HepG2 (cell line): ENCODE measurements around the gene TRIM44. TPM values are rescaled to one million over a fixed set of nuclear protein-coding genes. Genes with fewer than 3 reads are reported as not detected.

Experiments
- ARID4A ChIP-seq: sonication (generic); formaldehyde crosslinking; IDR thresholded peaks from 2 replicates; pipeline ENCODE4 v1.5.0; 2020; ENCODE audit warnings: mild to moderate bottlenecking, missing genetic modification reagents, borderline replicate concordance
- BCL6 ChIP-seq: IDR thresholded peaks from 2 replicates; pipeline ENCODE4 v1.6.1; 2016; ENCODE audit warnings: missing genetic modification reagents, missing compliant biosample characterization
- FLYWCH1 ChIP-seq: sonication (generic); formaldehyde crosslinking; IDR thresholded peaks from 2 replicates; pipeline ENCODE4 v1.8.1; 2023; ENCODE audit warnings: mild to moderate bottlenecking, missing genetic modification reagents
- HDAC2 ChIP-seq: sonication (generic); formaldehyde crosslinking; IDR thresholded peaks from 2 replicates; pipeline ENCODE4 v1.4.0; 2020; ENCODE audit warnings: missing genetic modification reagents
- MAFG ChIP-seq: sonication (generic); formaldehyde crosslinking; IDR thresholded peaks from 2 replicates; pipeline ENCODE4 v1.5.1; 2020; ENCODE audit warnings: mild to moderate bottlenecking, missing genetic modification reagents
- NCOR1 ChIP-seq: fragments of 200-600 bp; sonication (generic); IDR thresholded peaks from 2 replicates; pipeline ENCODE4 v1.7.0; 2017; ENCODE audit warnings: antibody characterized with exemption, low read length, borderline replicate concordance
- NFRKB ChIP-seq: fragments of 450-650 bp; IDR thresholded peaks from 2 replicates; pipeline ENCODE4 v1.6.1; 2017
- TCF7 ChIP-seq: sonication (generic); IDR thresholded peaks from 2 replicates; pipeline ENCODE4 v1.6.1; 2016; ENCODE audit warnings: antibody characterized with exemption, low read depth
- TRIM24 ChIP-seq: sonication (generic); formaldehyde crosslinking; IDR thresholded peaks from 2 replicates; pipeline ENCODE4 v1.8.0; 2022; ENCODE audit warnings: mild to moderate bottlenecking, missing genetic modification reagents
- ZFY ChIP-seq: sonication (generic); formaldehyde crosslinking; IDR thresholded peaks from 2 replicates; pipeline ENCODE4 v1.4.0; 2020; ENCODE audit warnings: missing genetic modification reagents
- ZNF235 ChIP-seq: sonication (generic); formaldehyde crosslinking; IDR thresholded peaks from 2 replicates; pipeline ENCODE4 v1.8.1; 2023; ENCODE audit warnings: mild to moderate bottlenecking, missing genetic modification reagents, borderline replicate concordance
- ZNF24 ChIP-seq: fragments of 450-650 bp; IDR thresholded peaks from 2 replicates; pipeline ENCODE4 v1.6.1; 2017; ENCODE audit warnings: antibody characterized with exemption, mild to moderate bottlenecking
- ZNF878 ChIP-seq: sonication (generic); formaldehyde crosslinking; IDR thresholded peaks from 2 replicates; pipeline ENCODE4 v1.8.1; 2023; ENCODE audit warnings: mild to moderate bottlenecking, missing genetic modification reagents, moderate library complexity
- polyA plus RNA-seq, 8 experiments: library from polyadenylated mRNA; depleted of rRNA in 3 of 8; stranded (reverse) in 7 of 8; unstranded in 1 of 8; fragments of >200 nt; fragmentation: Illumina TruSeq in 4 of 8; extraction: Trizol in 4 of 8; gene quantifications; 2 replicates each; pipeline versions ENCODE4 v1.2.1 to v1.2.3, GENCODE V29; 2011 to 2016; ENCODE audit warnings: low read depth in 4 of 8, missing spikeins in 1 of 8, mixed read lengths in 1 of 8; ENCODE audit not compliant: insufficient read depth in 1 of 8
- total RNA-seq, 5 experiments: library from RNA; depleted of rRNA; stranded (reverse); fragments of >200 nt; fragmentation: Illumina TruSeq; extraction: Trizol; gene quantifications; 2 replicates each; pipeline ENCODE4 v1.2.3, GENCODE V29; 2016; ENCODE audit warnings: low read depth in 1 of 5
- TF ChIP-seq, protein P1 (sequence below): sonication (generic); formaldehyde crosslinking; IDR thresholded peaks from 2 replicates; pipeline ENCODE4 v1.8.0; 2022; ENCODE audit warnings: mild to moderate bottlenecking, missing genetic modification reagents, borderline replicate concordance
- TF ChIP-seq, protein P2 (sequence below): sonication (generic); formaldehyde crosslinking; IDR thresholded peaks from 2 replicates; pipeline ENCODE4 v1.5.1; 2020; ENCODE audit warnings: missing genetic modification reagents, mild to moderate bottlenecking, borderline replicate concordance
- TF ChIP-seq, protein P3 (sequence below): IDR thresholded peaks from 2 replicates; pipeline ENCODE4 v1.6.1; 2016; ENCODE audit warnings: low read depth, missing genetic modification reagents, missing compliant biosample characterization

TRIM44 gene
- total and polyA plus RNA-seq, 2 of the 13 experiments (the other 11 are each of a cell fraction or from before 2014, with no cell fraction given), result 22.7 to 50.3 TPM

GRCh38 chr11:35662061-35662648, 420 bp upstream of the TRIM44 start (continued):
- TF ChIP-seq, protein P1, sequence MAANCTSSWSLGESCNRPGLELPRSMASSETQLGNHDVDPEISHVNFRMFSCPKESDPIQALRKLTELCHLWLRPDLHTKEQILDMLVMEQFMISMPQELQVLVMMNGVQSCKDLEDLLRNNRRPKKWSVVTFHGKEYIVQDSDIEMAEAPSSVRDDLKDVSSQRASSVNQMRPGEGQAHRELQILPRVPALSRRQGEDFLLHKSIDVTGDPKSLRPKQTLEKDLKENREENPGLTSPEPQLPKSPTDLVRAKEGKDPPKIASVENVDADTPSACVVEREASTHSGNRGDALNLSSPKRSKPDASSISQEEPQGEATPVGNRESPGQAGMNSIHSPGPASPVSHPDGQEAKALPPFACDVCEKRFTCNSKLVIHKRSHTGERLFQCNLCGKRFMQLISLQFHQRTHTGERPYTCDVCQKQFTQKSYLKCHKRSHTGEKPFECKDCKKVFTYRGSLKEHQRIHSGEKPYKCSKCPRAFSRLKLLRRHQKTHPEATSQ (CRISPR knock-in tag), result no peak
- TF ChIP-seq HDAC2 (peak; percentile 82), ZNF24 (no peak), NCOR1 (no peak), TCF7 (peak; percentile 59; the same call in 1 of the 2 replicates), ZNF235 (CRISPR knock-in tag) (no peak), MAFG (CRISPR knock-in tag) (no peak), ZFY (CRISPR knock-in tag) (no peak), BCL6 (peak; percentile 95), FLYWCH1 (CRISPR knock-in tag) (no peak), TRIM24 (CRISPR knock-in tag) (0 out of 2 replicates have a peak, but pooled peaks have one; percentile 63), NFRKB (no peak), ZNF878 (peak; percentile 91), ARID4A (CRISPR knock-in tag) (no peak)
- TF ChIP-seq, protein P2, sequence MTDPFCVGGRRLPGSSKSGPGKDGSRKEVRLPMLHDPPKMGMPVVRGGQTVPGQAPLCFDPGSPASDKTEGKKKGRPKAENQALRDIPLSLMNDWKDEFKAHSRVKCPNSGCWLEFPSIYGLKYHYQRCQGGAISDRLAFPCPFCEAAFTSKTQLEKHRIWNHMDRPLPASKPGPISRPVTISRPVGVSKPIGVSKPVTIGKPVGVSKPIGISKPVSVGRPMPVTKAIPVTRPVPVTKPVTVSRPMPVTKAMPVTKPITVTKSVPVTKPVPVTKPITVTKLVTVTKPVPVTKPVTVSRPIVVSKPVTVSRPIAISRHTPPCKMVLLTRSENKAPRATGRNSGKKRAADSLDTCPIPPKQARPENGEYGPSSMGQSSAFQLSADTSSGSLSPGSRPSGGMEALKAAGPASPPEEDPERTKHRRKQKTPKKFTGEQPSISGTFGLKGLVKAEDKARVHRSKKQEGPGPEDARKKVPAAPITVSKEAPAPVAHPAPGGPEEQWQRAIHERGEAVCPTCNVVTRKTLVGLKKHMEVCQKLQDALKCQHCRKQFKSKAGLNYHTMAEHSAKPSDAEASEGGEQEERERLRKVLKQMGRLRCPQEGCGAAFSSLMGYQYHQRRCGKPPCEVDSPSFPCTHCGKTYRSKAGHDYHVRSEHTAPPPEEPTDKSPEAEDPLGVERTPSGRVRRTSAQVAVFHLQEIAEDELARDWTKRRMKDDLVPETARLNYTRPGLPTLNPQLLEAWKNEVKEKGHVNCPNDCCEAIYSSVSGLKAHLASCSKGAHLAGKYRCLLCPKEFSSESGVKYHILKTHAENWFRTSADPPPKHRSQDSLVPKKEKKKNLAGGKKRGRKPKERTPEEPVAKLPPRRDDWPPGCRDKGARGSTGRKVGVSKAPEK, result peak; percentile 86; the same call in 1 of the 2 replicates
- TF ChIP-seq, protein P3, sequence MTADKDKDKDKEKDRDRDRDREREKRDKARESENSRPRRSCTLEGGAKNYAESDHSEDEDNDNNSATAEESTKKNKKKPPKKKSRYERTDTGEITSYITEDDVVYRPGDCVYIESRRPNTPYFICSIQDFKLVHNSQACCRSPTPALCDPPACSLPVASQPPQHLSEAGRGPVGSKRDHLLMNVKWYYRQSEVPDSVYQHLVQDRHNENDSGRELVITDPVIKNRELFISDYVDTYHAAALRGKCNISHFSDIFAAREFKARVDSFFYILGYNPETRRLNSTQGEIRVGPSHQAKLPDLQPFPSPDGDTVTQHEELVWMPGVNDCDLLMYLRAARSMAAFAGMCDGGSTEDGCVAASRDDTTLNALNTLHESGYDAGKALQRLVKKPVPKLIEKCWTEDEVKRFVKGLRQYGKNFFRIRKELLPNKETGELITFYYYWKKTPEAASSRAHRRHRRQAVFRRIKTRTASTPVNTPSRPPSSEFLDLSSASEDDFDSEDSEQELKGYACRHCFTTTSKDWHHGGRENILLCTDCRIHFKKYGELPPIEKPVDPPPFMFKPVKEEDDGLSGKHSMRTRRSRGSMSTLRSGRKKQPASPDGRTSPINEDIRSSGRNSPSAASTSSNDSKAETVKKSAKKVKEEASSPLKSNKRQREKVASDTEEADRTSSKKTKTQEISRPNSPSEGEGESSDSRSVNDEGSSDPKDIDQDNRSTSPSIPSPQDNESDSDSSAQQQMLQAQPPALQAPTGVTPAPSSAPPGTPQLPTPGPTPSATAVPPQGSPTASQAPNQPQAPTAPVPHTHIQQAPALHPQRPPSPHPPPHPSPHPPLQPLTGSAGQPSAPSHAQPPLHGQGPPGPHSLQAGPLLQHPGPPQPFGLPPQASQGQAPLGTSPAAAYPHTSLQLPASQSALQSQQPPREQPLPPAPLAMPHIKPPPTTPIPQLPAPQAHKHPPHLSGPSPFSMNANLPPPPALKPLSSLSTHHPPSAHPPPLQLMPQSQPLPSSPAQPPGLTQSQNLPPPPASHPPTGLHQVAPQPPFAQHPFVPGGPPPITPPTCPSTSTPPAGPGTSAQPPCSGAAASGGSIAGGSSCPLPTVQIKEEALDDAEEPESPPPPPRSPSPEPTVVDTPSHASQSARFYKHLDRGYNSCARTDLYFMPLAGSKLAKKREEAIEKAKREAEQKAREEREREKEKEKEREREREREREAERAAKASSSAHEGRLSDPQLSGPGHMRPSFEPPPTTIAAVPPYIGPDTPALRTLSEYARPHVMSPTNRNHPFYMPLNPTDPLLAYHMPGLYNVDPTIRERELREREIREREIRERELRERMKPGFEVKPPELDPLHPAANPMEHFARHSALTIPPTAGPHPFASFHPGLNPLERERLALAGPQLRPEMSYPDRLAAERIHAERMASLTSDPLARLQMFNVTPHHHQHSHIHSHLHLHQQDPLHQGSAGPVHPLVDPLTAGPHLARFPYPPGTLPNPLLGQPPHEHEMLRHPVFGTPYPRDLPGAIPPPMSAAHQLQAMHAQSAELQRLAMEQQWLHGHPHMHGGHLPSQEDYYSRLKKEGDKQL (CRISPR knock-in tag), result peak; percentile 98
